HG03354 (cell line): Measurements from ENCODE around the gene MAP3K5.
"Not testable (repeated sequence)": the region's sequence is repeated elsewhere in the genome, so short reads cannot be mapped to it uniquely, and the experiment has no call there.

ENCODE experiments used
- ATAC-seq: cut with Tn5 transposase; IDR thresholded peaks from one replicate; pipeline ENCODE4 v1.9.1; 2021; ENCODE audit warnings: mild to moderate bottlenecking; ENCODE audit not compliant: unreplicated experiment, poor library complexity, severe bottlenecking

Gene MAP3K5

GRCh38 chr6:136701045-136701444 lies 91.2 kb downstream of the MAP3K5 start:
- ATAC-seq: no peak

DNA sequence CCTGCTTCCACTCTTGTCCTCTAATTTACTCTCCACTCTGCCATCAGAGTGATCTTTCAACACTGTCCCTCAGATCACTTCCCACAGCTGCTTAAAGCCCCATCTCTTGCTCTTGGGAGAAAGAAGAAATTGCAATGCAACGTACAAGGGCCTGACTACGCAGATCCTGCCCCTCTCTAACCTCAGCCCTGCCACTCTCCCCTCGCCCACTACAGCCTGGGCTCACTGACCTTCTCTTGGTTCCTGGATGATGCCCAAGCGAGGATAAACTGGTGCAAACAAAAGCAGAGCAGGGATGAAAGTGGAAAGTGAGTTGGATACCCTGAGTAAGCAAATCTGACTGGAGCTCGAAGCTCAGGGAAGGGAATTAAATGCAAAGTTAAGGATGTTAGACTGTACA lies 92.9 kb downstream of the MAP3K5 start:
- no peak for ATAC-seq

- no peak for ATAC-seq
Measured at GRCh38 chr6:136696783-136697364, 95.4 kb downstream of the MAP3K5 start.

DNA sequence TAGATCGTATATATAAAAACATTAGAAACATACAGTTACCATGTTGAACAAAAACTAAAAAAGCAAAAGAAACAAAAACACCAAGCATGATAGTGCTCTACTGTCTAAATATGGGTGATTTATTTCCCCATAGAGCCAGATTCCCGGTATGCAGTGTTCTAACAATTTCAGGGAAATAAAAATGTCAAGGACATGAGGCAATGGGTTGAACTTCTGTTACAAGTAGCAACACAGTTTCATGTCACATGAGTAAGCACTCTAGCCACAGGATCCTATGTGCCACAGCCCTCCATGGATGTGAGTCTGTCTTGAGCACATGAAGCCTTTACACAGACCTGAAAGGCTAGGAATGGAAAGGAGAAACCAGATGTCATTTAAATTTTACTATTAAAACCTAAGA lies 96.0 kb downstream of the MAP3K5 start:
- no peak for ATAC-seq

DNA sequence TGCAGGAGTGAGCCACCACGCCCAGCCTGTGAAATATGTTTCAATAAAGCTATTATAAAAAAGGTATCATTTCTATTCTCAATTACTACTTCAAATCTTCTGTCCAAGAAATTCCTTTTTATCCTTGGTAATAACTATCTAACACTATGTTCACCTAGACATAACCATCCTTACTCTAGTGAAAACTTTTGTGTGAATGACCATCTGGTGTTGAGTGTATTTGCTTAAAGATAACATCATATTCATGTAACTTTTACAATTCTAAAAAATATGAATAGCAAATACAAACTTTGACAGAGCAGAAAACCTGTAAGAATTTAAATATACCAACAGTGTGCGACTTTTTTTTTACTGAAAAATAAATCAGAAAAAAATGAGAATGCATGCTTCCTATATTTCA lies 96.9 kb downstream of the MAP3K5 start:
- ATAC-seq: no peak

GRCh38 chr6:136693090-136693489 lies 99.2 kb downstream of the MAP3K5 start:
- ATAC-seq: no peak

DNA sequence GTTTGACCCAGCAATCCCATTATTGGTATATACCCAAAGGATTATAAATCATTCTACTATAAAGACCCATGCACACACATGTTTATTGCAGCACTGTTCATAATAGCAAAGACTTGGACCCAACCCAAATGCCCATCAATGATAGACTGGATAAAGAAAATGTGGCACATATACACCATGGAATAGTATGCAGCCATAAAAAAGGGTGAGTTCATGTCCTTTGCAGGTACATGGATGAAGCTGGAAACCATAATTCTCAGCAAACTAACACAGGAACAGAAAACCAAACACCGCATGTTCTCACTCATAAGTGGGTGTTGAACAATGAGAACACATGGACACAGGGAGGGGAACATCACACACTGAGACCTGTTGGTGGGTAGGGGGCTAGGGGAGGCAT lies 104.4 kb downstream of the MAP3K5 start:
- ATAC-seq: not testable (repeated sequence)

- ATAC-seq: no peak
Measured at GRCh38 chr6:136685540-136686108, 106.7 kb downstream of the MAP3K5 start.

DNA sequence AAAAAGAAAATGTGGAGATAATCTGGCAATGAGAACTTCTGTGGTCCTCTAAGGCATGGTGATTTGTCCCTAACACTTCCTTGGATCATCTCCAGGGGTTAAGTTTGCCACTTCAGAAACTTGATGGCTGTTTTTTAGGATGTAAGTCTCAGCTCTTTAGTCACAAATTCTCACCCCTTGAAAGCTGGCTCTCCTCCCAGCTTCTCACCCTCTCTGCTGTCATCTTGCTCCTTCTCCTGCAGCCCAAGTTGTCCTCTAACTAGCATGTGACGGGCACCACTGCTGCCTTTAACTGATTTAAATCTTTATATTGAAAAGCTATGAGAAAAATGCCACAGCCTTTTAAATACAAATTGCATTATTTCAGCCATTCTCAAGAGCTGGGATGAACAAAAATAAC lies 107.8 kb downstream of the MAP3K5 start:
- ATAC-seq: no peak

- no peak for ATAC-seq
Measured at GRCh38 chr6:136683209-136683941, 108.9 kb downstream of the MAP3K5 start.

DNA sequence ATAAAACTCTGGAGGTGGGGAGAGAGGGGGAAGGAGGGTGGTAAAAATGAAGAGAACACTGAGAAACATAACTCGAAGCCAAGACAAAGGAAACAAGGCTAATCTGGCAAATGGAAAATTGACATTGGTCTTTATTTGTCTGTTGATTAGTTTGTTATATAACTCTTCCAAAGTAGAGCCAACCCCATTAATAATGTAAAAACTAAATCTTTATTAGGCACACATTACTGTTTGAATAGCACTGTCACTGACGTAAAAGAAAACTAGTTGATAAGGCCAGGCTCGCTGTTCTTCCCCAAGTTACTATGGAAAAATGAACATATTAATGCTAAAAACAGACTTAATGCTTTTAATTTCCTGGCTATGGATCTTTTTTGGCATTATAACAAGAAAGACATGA lies 110.0 kb downstream of the MAP3K5 start:
- ATAC-seq: no peak

DNA sequence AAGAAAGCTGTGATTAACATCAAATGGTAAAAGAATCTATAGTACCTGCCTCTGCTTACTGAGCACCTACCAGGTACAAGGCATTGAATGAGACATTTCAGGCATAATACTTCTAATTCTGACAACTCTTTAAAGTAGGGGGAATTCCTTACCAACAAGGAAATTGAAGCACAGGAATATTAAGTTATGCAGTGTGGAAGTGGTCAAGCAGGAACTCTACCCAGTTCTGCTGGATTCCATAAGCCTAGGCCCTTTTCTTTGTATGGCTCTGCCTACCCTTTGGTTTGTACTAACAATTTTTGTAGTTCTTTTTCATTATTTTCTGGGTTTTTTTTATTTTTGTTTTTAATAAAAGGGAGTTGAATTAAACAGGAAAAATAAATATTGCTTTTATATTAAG lies 114.5 kb downstream of the MAP3K5 start:
- ATAC-seq: no peak

GRCh38 chr6:136677344-136677743 lies 114.9 kb downstream of the MAP3K5 start:
- no peak for ATAC-seq

- no peak for ATAC-seq
Measured at GRCh38 chr6:136676075-136676474, 116.2 kb downstream of the MAP3K5 start.

GRCh38 chr6:136673571-136673970 lies 118.7 kb downstream of the MAP3K5 start:
- ATAC-seq: no peak

- ATAC-seq: no peak
Measured at GRCh38 chr6:136672144-136672543, 120.1 kb downstream of the MAP3K5 start.

- no peak for ATAC-seq
Measured at GRCh38 chr6:136669299-136669699, 123.0 kb downstream of the MAP3K5 start.

DNA sequence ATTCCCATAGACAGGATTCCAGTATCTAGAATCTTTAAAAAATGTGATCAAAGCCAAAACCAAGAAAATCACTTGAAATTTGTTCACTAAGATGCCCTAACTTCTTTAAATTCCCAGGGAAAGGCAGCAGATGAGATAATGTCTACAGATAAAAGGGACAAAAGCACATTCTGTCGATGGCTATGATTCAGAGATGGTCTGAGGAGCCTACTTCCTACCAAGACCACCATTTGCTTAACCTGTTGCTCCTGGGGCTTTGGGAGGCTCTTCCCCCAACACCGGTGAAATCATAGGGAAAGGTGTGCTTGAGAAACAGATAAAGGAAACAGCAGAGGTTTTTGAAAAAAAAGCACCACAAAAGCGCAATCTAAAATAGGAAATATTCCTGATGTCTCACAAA lies 123.7 kb downstream of the MAP3K5 start:
- no peak for ATAC-seq

GRCh38 chr6:136666041-136666440 lies 126.2 kb downstream of the MAP3K5 start:
- ATAC-seq: no peak

DNA sequence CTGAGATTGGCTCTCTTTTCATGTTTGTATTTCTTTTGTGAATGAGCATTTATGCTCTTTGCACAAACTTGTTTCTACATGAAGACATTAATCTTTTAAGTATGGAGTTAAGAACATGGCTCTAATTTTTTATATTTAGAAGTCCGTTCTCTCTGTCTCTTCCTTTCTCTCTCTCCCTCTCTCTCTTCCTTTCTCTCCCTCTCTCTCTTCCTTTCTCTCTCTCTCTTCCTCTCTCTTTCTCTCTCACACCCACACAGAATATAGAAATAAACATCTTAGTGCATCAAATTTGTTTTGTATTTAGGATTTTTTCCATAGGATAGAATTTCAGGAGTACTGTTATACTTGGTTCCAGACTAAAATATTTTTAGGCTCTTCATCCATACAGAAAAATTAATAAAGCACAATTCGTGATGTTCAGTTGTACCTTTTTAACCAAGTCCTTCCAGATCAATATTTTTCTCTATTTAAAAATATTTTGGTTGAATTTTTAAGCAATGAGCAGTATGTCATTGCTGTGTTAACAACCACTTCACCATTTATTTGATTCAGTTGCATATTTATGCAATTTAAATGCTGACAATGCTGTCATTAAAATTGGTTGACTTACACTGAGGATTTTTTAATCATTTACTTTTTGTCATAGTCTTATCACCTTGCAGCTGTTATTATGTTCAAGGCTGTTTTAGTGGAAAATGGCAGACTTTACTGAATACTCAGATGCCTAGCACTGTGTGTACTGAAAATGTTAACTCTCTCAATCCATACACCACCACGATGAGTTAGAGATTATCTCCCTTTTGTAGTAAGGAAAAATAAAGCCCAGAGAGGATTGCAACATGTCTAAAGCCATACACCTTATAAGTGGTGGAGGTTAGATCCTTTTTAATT lies 129.7 kb downstream of the MAP3K5 start:
- ATAC-seq: no peak
